Right renal pelvis (tissue), 4 donors: ENCODE measurements around the gene FBXO28. TPM values are rescaled to one million over a fixed set of nuclear protein-coding genes. Genes with fewer than 3 reads are reported as not detected.
"Not testable (repeated sequence)": the region's sequence is repeated elsewhere in the genome, so short reads cannot be mapped to it uniquely, and the experiment has no call there.

ENCODE experiments used
- DNase-seq, 4 donors: peaks; one replicate each; pipeline ENCODE4 v3.0.0-alpha.2; 2013; ENCODE audit warnings: low read depth in 4 of 4, low spot score in 3 of 4, missing footprints in 1 of 4
- polyA plus RNA-seq, 4 donors: library from polyadenylated mRNA; unstranded; fragments of 120-200 nt; gene quantifications; one replicate each; pipeline ENCODE4 v1.2.1, GENCODE V29; 2013; ENCODE audit not compliant: insufficient read length in 4 of 4

The FBXO28 gene
- polyA plus RNA-seq, 4 donors = 31.4 to 37.0 (median 35.6) TPM

DNA sequence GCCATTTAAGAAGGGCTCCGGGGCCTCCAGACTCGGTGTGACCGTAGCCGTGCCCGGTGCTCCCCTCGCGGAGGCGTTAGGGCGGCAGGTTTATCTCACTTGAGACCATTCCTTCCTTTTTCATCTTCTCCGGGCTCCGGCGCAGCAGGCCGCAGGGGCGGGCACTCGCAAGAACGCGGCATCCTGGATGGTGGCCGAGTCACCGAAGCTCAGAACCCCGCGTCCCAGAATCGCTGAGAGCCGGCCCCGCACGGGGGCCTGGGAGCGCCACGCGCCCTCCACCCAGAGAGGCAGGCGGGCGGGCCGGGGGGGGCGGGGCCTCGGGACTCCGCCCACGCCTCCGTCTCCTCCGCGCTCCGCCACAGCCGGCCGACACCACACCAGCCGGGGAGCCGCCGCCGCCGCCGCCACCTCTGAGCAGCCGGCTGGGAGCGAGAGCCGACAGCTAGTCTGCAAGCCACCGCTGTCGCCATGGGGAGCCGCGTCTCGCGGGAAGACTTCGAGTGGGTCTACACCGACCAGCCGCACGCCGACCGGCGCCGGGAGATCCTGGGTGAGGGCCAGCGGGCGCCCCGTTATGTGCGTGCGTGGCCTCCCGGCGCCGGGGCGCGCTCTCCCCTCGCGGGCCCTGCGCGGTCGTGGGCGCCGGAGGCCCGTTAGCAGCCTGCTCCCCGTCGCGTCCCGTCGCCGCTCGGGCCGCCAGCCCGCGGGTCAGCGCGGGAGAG is 69.1 kb downstream of the FBXO28 start, which contains the start of gene DEGS1:
DEGS1 (plus strand) TSS at position 375 of the 725 bp plus-strand sequence; CDS start at position 472, 97 bp downstream.
- peak; percentile 59 to 73 (median 65) for DNase-seq

DNA sequence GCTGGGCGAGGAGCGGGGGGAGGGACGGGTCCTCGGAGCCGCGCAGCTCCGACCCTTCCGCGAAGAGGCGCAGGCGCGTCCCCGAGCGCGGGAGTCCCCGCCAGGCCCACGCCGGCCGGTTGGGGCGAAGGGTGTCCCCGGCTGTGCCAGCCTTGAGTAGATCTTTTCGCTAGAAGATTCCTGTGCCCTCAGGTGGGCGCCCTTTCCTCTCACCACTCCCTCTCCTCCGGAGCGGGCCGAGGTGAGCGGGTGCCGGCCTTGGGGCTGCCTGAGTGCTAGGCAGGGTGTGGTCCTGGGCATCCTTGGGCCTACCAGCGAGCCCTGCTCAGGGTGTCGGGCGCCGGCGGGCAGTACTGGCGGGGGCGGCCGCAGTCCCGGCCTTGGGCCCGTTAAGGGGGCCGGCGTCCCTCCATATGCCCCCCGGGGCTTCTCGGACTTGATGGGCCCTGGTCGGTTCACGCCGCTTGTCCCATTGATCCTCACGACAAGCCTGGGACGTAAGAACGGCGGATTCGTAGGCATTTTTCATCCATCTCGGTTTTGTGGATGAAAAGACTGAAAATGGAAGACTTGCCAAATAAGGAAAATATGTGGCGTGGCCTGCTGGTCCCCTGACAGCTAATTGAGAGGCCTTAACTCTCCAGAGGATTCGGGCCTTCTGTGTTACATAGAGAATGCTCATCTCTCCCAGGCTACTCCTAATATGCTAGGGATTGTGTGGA is 69.8 kb downstream of the FBXO28 start:
- DNase-seq = peak in 1 of 4 donors; percentile 42

DNA sequence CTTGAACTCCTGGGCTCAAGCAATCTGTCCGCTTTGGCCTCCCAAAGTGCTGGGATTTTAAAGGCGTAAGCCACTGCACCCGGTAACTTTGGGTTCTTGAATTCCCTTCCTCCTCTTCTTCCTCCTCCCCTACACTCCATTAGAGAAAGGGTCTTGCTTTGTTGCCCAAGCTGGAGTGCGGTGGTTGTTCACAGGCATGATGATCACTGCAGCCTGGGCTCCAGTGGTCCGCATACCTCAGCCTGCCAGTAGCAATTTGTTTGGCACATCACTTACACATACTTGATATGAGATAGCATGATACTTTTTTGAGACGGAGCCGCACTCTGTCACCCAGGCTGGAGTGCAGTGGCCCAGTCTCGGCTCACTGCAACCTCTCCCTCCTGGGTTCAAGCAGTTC is 71.3 kb downstream of the FBXO28 start:
- DNase-seq = no peak

DNA sequence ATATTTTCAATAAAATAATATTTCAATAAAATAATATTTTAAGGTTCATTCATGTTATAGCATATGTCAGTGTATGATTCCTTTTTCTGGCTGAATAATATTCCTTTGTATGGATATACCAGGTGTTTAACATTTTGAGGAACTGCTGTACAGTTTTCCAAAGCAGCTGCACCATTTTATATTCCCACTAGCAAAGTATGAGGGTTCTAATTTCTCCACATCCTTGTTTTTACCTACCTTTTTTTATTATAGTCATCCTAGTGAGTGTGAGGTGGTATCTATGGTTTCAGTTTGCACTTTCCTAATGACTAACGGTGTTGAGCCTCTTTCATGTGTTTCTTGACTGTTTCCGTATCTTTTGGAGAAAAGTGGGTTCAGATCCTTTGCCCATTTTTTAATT is 74.4 kb downstream of the FBXO28 start:
- no peak for DNase-seq

- DNase-seq = no peak
These were observed 75.7 kb downstream of the FBXO28 start for GRCh38 chr1:224189561-224189960.

GRCh38 chr1:224192082-224192788 is 78.3 kb downstream of the FBXO28 start:
- no peak for DNase-seq

GRCh38 chr1:224193319-224193966 is 79.5 kb downstream of the FBXO28 start:
- no peak for DNase-seq

- DNase-seq = no peak
These were observed 83.1 kb downstream of the FBXO28 start for GRCh38 chr1:224196813-224197600.

- DNase-seq = no peak
These were observed 84.7 kb downstream of the FBXO28 start for GRCh38 chr1:224198572-224198971.

GRCh38 chr1:224199679-224200078 is 85.8 kb downstream of the FBXO28 start:
- DNase-seq = no peak

- DNase-seq = no peak
These were observed 87.5 kb downstream of the FBXO28 start for GRCh38 chr1:224201383-224201782.

DNA sequence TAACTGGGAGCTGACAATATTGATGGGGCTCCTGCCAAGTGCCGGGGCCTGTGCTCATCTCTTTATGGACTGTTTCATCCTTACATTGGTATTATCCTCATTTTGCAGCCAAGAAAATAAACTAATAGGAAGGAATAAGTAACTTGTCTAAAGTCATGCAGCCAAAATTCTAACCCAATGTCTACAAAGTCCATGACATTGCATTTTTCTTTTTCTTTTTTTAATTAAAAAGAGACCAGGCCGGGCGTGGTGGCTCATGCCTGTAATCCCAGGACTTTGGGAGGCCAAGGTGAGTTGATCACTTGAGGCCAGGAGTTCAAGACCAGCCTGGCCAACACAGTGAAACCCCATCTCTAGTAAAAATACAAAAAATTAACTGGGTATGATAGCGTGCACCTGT is 87.9 kb downstream of the FBXO28 start:
- no peak for DNase-seq

- DNase-seq = peak in 2 of 4 donors; percentile 55 to 59
These were observed 89.5 kb downstream of the FBXO28 start for GRCh38 chr1:224203243-224204016.

GRCh38 chr1:224205438-224205840 is 91.5 kb downstream of the FBXO28 start:
- no peak for DNase-seq

DNA sequence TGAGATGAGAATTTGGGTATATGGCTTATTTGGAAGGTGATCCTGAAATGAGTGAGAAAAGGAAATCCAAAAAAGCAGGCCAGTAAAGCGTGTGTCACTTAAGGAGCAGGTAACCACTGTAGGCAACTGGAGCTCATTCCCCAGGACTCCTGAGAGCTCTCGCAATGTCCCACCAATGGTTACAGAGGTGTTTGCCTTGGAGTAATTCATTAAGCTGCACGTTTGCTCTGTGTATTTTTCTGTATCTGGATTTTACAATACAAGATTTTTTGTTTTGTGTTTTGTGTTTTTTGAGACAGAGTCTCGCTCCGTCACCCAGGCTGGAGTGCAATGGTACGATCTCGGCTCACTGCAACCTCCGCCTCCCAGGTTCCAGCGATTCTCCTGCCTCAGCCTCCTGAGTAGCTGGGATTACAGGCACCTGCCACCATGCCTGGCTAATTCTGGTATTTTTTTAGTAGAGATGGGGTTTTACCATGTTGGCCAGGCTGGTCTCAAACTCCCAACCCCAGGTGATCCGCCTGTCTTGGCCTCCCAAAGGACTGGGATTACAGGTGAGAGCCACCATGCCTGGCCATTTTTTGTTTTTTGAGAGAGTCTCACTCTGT is 92.1 kb downstream of the FBXO28 start:
- DNase-seq = not testable (repeated sequence)

DNA sequence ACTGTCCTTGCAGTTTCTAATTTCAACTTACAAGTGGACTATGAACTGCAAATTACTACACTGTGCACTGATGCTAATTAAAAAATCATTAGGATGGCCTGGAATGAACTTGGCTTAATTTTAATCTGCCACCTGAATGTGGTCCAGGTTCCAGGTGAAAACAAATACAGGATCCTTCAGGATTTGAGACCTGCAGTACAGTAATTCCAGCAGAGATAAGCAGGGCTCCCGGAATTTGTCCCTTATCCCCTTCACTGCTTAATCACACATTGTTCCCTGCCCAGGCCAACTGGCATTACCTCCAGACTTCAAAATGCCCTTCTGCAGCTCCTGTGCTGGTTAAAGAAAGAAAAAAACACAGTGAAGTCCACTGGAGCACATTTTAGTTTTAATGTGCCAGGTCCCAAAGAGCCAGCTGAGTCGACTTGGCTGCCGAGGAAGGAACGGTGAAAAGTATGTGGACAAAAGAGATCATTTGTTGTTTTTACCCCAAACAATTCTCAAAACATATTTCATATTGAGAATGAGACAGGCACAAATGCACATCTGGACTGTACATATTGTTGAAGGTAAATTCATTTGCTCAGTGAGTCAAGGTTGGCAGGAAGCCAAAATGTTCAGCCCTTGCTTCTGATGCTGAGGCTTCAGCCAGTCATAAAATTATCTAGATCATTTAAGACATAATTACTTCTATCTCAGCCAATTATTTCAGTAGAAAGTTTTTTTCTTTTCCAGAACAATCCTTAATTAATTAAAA is 97.5 kb downstream of the FBXO28 start:
- DNase-seq = no peak
